SU-DHL-6 (cell line): Measurements from ENCODE around the gene GGA1.

Experiments
- H2AFZ ChIP-seq: fragments of 200-600 bp; sonication (generic); 2 replicates; pipeline ENCODE4 v1.6.1; 2014; ENCODE audit warnings: low read depth, mild to moderate bottlenecking, moderate library complexity, mixed read lengths, antibody characterized with exemption, low read length; ENCODE audit not compliant: severe bottlenecking
- H3F3A ChIP-seq: fragments of 200-600 bp; shearing (Covaris generic); 2 replicates; pipeline ENCODE4 v1.6.0; 2016; ENCODE audit warnings: antibody characterized with exemption, mild to moderate bottlenecking; ENCODE audit not compliant: insufficient read depth
- H3K27ac ChIP-seq: fragments of 200-600 bp; sonication (generic); 2 replicates; pipeline ENCODE4 v1.5.1; 2016; ENCODE audit warnings: low read depth, mild to moderate bottlenecking, low read length, moderate library complexity, mixed read lengths
- H3K27me3 ChIP-seq: fragments of 200-600 bp; sonication (generic), shearing (Covaris generic); 2 replicates; pipeline ENCODE4 v1.6.0; 2014; ENCODE audit warnings: mild to moderate bottlenecking, low read length
- H3K36me3 ChIP-seq: fragments of 200-600 bp; sonication (generic); 2 replicates; pipeline ENCODE4 v1.6.1; 2014; ENCODE audit warnings: mild to moderate bottlenecking, low read length, mixed read lengths
- H3K4me2 ChIP-seq: fragments of 300-600, 200-600 bp; shearing (Covaris generic), sonication (generic); 2 replicates; pipeline ENCODE4 v1.6.0; 2014; ENCODE audit warnings: low read length, low read depth, mild to moderate bottlenecking; ENCODE audit not compliant: poor library complexity, severe bottlenecking
- H3K4me3 ChIP-seq: fragments of 200-600 bp; sonication (generic); 2 replicates; pipeline ENCODE4 v1.5.1; 2014; ENCODE audit warnings: antibody characterized with exemption, low read length, mild to moderate bottlenecking, mixed read lengths; ENCODE audit not compliant: insufficient read depth, poor library complexity, severe bottlenecking
- H3K79me2 ChIP-seq: fragments of 200-600 bp; sonication (generic); 2 replicates; pipeline ENCODE4 v1.6.1; 2014; ENCODE audit warnings: mild to moderate bottlenecking, low read length, moderate library complexity; ENCODE audit not compliant: insufficient read depth
- H3K9ac ChIP-seq: fragments of 200-600 bp; sonication (generic); 2 replicates; pipeline ENCODE4 v1.7.0; 2014; ENCODE audit warnings: mild to moderate bottlenecking, low read length
- H3K9me2 ChIP-seq: fragments of 200-600 bp; sonication (generic); replicated peaks from 2 replicates; pipeline ENCODE4 v1.6.1; 2014; ENCODE audit warnings: low read length; ENCODE audit not compliant: insufficient read depth
- H3K9me3 ChIP-seq: fragments of 200-600 bp; sonication (generic); 2 replicates; pipeline ENCODE4 v1.6.1; 2014; ENCODE audit warnings: low read length, mixed read lengths; ENCODE audit not compliant: insufficient read depth
- H4K20me1 ChIP-seq: fragments of 200-600 bp; sonication (generic); 2 replicates; pipeline ENCODE4 v1.6.1; 2014; ENCODE audit warnings: low read depth, mild to moderate bottlenecking, antibody characterized with exemption, low read length, moderate library complexity, mixed read lengths
- EZH2phosphoT487 ChIP-seq: fragments of 200-600 bp; sonication (generic), shearing (Covaris generic); conservative IDR thresholded peaks from 2 replicates; pipeline ENCODE4 v1.6.1; 2018; ENCODE audit warnings: mild to moderate bottlenecking, antibody characterized with exemption, low read length, moderate library complexity, mixed read lengths
- TF ChIP-seq, protein P1 (sequence below): fragments of 200-600 bp; sonication (generic); IDR thresholded peaks from one replicate; pipeline ENCODE4 v1.5.1; 2017; ENCODE audit warnings: antibody characterized with exemption, mild to moderate bottlenecking, low read length, moderate library complexity; ENCODE audit not compliant: insufficient read depth, poor library complexity, severe bottlenecking

GGA1 gene

GRCh38 chr22:37626144-37626543 lies 17.5 kb downstream of the GGA1 start:
- peak overlapping the region; percentile 38 for H3K4me2 ChIP-seq
- H3K9me3 ChIP-seq = no peaks in the 10 kb centered on the region
- H3K79me2 ChIP-seq = no peaks in the 10 kb centered on the region
- H3F3A ChIP-seq = peaks cover 16% of the 10 kb centered on the region
- no peak overlapping the region for H2AFZ ChIP-seq
- H3K9me2 ChIP-seq = no peaks in the 10 kb centered on the region
- H3K4me3 ChIP-seq = no peak overlapping the region
- no peaks in the 10 kb centered on the region for H3K36me3 ChIP-seq
- H3K27ac ChIP-seq = peak overlapping the region; percentile 85
- H3K27me3 ChIP-seq = no peaks in the 10 kb centered on the region
- H4K20me1 ChIP-seq = no peaks in the 10 kb centered on the region
- TF ChIP-seq, protein P1, sequence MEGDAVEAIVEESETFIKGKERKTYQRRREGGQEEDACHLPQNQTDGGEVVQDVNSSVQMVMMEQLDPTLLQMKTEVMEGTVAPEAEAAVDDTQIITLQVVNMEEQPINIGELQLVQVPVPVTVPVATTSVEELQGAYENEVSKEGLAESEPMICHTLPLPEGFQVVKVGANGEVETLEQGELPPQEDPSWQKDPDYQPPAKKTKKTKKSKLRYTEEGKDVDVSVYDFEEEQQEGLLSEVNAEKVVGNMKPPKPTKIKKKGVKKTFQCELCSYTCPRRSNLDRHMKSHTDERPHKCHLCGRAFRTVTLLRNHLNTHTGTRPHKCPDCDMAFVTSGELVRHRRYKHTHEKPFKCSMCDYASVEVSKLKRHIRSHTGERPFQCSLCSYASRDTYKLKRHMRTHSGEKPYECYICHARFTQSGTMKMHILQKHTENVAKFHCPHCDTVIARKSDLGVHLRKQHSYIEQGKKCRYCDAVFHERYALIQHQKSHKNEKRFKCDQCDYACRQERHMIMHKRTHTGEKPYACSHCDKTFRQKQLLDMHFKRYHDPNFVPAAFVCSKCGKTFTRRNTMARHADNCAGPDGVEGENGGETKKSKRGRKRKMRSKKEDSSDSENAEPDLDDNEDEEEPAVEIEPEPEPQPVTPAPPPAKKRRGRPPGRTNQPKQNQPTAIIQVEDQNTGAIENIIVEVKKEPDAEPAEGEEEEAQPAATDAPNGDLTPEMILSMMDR = no peak
- TF ChIP-seq EZH2phosphoT487 = no peak
- peak overlapping the region; percentile 46; the same call in 1 of the 2 replicates for H3K9ac ChIP-seq

DNA sequence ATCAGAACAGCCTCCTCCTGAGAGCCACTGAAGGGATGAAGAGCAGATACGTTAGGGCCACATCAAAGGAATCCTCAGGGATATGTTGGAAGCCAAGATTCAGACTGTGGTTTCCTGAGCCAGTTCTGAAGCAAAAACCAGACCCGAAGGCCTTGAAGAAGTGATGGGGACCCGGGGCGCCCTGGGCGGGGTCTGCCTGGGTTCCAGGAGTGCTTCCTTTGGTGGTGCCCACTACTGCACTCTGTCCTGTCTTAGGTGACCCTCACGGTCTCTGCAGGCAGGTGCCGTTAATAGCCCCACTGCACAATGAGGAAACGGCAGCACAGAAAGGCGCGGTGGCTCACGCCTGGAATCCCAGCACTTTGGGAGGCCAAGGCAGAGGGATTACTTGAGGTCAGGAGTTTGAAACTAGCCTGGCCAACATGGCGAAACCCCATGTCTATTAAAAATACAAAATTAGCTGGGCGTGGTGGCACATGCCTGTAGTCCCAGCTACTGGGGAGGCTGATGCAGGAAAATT lies 18.0 kb downstream of the GGA1 start:
- Histone ChIP-seq H3K27ac (peak overlapping the region; percentile 85), H3K9me3 (no peaks in the 10 kb centered on the region), H3K79me2 (no peaks in the 10 kb centered on the region), H3K4me3 (no peak overlapping the region), H2AFZ (no peak overlapping the region), H3K9me2 (no peaks in the 10 kb centered on the region), H4K20me1 (no peaks in the 10 kb centered on the region), H3K27me3 (no peaks in the 10 kb centered on the region), H3K4me2 (peak overlapping the region; percentile 38), H3K9ac (peak overlapping the region; percentile 46), H3F3A (peaks cover 16% of the 10 kb centered on the region), H3K36me3 (no peaks in the 10 kb centered on the region)
- TF ChIP-seq EZH2phosphoT487 = no peak
- TF ChIP-seq, protein P1 = no peak

DNA sequence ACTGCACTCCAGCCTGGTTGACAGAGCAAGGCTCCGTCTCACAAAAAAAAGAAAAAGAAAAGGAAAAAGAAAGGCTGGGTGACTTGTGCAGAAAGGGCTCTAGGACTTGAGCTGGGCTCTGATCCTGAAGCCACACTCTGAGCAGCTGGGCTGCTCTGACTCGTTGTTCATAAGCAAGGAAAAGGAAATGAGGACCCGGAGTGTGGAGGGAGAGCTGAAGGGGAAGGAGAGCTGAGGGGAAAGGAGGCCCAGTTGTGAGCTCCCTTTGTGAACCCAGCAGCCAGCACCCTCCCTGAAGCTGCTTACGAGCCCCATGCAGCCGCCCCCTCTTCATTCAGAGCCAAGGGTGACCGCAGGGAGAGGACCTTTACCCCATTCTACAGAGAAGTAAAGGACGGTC lies 18.5 kb downstream of the GGA1 start:
- no peak overlapping the region for H3K4me3 ChIP-seq
- H3K27ac ChIP-seq = peak overlapping the region; percentile 85
- H3K27me3 ChIP-seq = no peaks in the 10 kb centered on the region
- H3K79me2 ChIP-seq = no peaks in the 10 kb centered on the region
- peak overlapping the region; percentile 38 for H3K4me2 ChIP-seq
- no peaks in the 10 kb centered on the region for H4K20me1 ChIP-seq
- no peaks in the 10 kb centered on the region for H3K9me3 ChIP-seq
- H3K9ac ChIP-seq = peak overlapping the region; percentile 46
- peaks cover 16% of the 10 kb centered on the region for H3F3A ChIP-seq
- H3K9me2 ChIP-seq = no peaks in the 10 kb centered on the region
- no peaks in the 10 kb centered on the region for H3K36me3 ChIP-seq
- TF ChIP-seq, protein P1 = no peak
- no peak for TF ChIP-seq EZH2phosphoT487
- no peak overlapping the region for H2AFZ ChIP-seq
